SK-N-SH treated with all-trans-retinoic acid at 6 μM for 48 hours (cell line): ENCODE data around the gene NOD2.

ENCODE experiments used
- ATAC-seq: fragments of 200-7000 bp; cut with Tn5 transposase; 3 replicates; pipeline ENCODE4 v1.9.1; 2020; ENCODE audit warnings: mild to moderate bottlenecking, moderate library complexity
- ARNTL ChIP-seq: fragments of 450-650 bp; formaldehyde crosslinking; IDR thresholded peaks from 2 replicates; pipeline ENCODE4 v1.5.0; 2020; ENCODE audit warnings: low read depth, mild to moderate bottlenecking, moderate library complexity, borderline replicate concordance
- BACH2 ChIP-seq: fragments of 250-450 bp; sonication (Bioruptor Pico); IDR thresholded peaks from 2 replicates; pipeline ENCODE4 v1.9.0; 2021; ENCODE audit warnings: mild to moderate bottlenecking, borderline replicate concordance
- CSDC2 ChIP-seq: fragments of 250-450 bp; sonication (Bioruptor Pico); IDR thresholded peaks from 2 replicates; pipeline ENCODE4 v1.5.0; 2020; ENCODE audit warnings: mild to moderate bottlenecking, moderate library complexity
- CSRNP3 ChIP-seq: fragments of 250-450 bp; sonication (Bioruptor Pico); IDR thresholded peaks from 2 replicates; pipeline ENCODE4 v1.5.1; 2021; ENCODE audit warnings: mild to moderate bottlenecking, moderate library complexity
- GLIS3 ChIP-seq: fragments of 250-450 bp; sonication (Bioruptor Pico); IDR thresholded peaks from 2 replicates; pipeline ENCODE4 v1.5.0; 2020; ENCODE audit warnings: mild to moderate bottlenecking, moderate library complexity
- ISL1 ChIP-seq: fragments of 250-450 bp; sonication (Bioruptor Pico); IDR thresholded peaks from 2 replicates; pipeline ENCODE4 v2.1.2; 2022; ENCODE audit warnings: mild to moderate bottlenecking, moderate library complexity
- OSR1 ChIP-seq: fragments of 250-450 bp; sonication (Bioruptor Pico); IDR thresholded peaks from 2 replicates; pipeline ENCODE4 v1.8.0; 2022; ENCODE audit warnings: moderate library complexity, mild to moderate bottlenecking, inconsistent platforms
- PATZ1 ChIP-seq: fragments of 250-450 bp; sonication (Bioruptor Pico); IDR thresholded peaks from 2 replicates; pipeline ENCODE4 v1.8.0; 2020; ENCODE audit warnings: mild to moderate bottlenecking, moderate library complexity, borderline replicate concordance
- POU6F1 ChIP-seq: fragments of 250-450 bp; sonication (Bioruptor Pico); IDR thresholded peaks from 2 replicates; pipeline ENCODE4 v1.8.0; 2021; ENCODE audit warnings: low read depth, mild to moderate bottlenecking, moderate library complexity, borderline replicate concordance
- PPARA ChIP-seq: fragments of 250-450 bp; sonication (Bioruptor Pico); IDR thresholded peaks from 2 replicates; pipeline ENCODE4 v1.5.0; 2020; ENCODE audit warnings: mild to moderate bottlenecking, borderline replicate concordance
- RARB ChIP-seq: fragments of 250-450 bp; sonication (Bioruptor Pico); IDR thresholded peaks from 2 replicates; pipeline ENCODE4 v1.8.0; 2021; ENCODE audit warnings: mild to moderate bottlenecking, moderate library complexity
- TCF4 ChIP-seq: fragments of 250-450 bp; sonication (Bioruptor Pico); IDR thresholded peaks from 2 replicates; pipeline ENCODE4 v1.8.0; 2021; ENCODE audit warnings: mild to moderate bottlenecking, moderate library complexity, borderline replicate concordance
- TOX ChIP-seq: fragments of 250-450 bp; sonication (Bioruptor Pico); IDR thresholded peaks from 2 replicates; pipeline ENCODE4 v1.8.0; 2021; ENCODE audit warnings: mild to moderate bottlenecking, moderate library complexity, borderline replicate concordance
- TSHZ2 ChIP-seq: fragments of 250-450 bp; sonication (Bioruptor Pico); IDR thresholded peaks from 2 replicates; pipeline ENCODE4 v1.5.0; 2020; ENCODE audit warnings: mild to moderate bottlenecking, moderate library complexity
- ZC3H10 ChIP-seq: fragments of 250-450 bp; sonication (Bioruptor Pico); IDR thresholded peaks from 2 replicates; pipeline ENCODE4 v1.5.1; 2021; ENCODE audit warnings: mild to moderate bottlenecking, moderate library complexity
- ZFP3 ChIP-seq: fragments of 250-450 bp; sonication (Bioruptor Pico); IDR thresholded peaks from 2 replicates; pipeline ENCODE4 v1.5.0; 2020; ENCODE audit warnings: mild to moderate bottlenecking, moderate library complexity
- ZFP30 ChIP-seq: fragments of 450-650 bp; formaldehyde crosslinking; IDR thresholded peaks from 2 replicates; pipeline ENCODE4 v1.5.0; 2022; ENCODE audit warnings: mild to moderate bottlenecking, moderate library complexity
- ZNF70 ChIP-seq: fragments of 450-650 bp; formaldehyde crosslinking; IDR thresholded peaks from 2 replicates; pipeline ENCODE4 v1.5.0; 2020; ENCODE audit warnings: mild to moderate bottlenecking, moderate library complexity
- ZNF8 ChIP-seq: fragments of 450-650 bp; formaldehyde crosslinking; IDR thresholded peaks from 2 replicates; pipeline ENCODE4 v1.5.0; 2020; ENCODE audit warnings: mild to moderate bottlenecking, moderate library complexity

NOD2 gene

GRCh38 chr16:50733468-50733867 lies 40.1 kb downstream of the NOD2 start:
- ATAC-seq = no peak
- TF ChIP-seq TOX (no peak), BACH2 (CRISPR knock-in tag) (no peak), ZFP3 (CRISPR knock-in tag) (no peak), PATZ1 (CRISPR knock-in tag) (no peak), RARB (CRISPR knock-in tag) (no peak), POU6F1 (no peak)

- no peak for ATAC-seq
- TF ChIP-seq ZNF8 (CRISPR knock-in tag) (no peak), PPARA (CRISPR knock-in tag) (no peak), ZC3H10 (CRISPR knock-in tag) (no peak), POU6F1 (no peak), ZNF70 (CRISPR knock-in tag) (no peak), GLIS3 (CRISPR knock-in tag) (no peak), TCF4 (no peak), CSRNP3 (no peak), OSR1 (no peak), CSDC2 (no peak), ARNTL (CRISPR knock-in tag) (no peak), ZFP30 (CRISPR knock-in tag) (no peak)
Observed at GRCh38 chr16:50735629-50736122, 42.3 kb downstream of the NOD2 start.

- ATAC-seq = no peak
Observed at GRCh38 chr16:50736448-50736847, 43.0 kb downstream of the NOD2 start.

GRCh38 chr16:50737420-50737959 lies 44.1 kb downstream of the NOD2 start:
- TF ChIP-seq PPARA (CRISPR knock-in tag) (no peak), ISL1 (CRISPR knock-in tag) (no peak), CSDC2 (no peak), TSHZ2 (CRISPR knock-in tag) (no peak), ARNTL (CRISPR knock-in tag) (no peak), ZFP30 (CRISPR knock-in tag) (no peak)
- ATAC-seq = no peak

More at GRCh38 chr16:50736448-50736847, 43.0 kb downstream of the NOD2 start:
- TF ChIP-seq OSR1 (no peak), CSDC2 (no peak)
